GM19043 (cell line): ENCODE measurements around the gene SFMBT2.

Experiments
- ATAC-seq: cut with Tn5 transposase; IDR thresholded peaks from one replicate; pipeline ENCODE4 v1.9.1; 2021; ENCODE audit warnings: low read depth; ENCODE audit not compliant: unreplicated experiment

Gene SFMBT2

GRCh38 chr10:7275761-7276440, 134.9 kb downstream of the SFMBT2 start:
- ATAC-seq: no peak

GRCh38 chr10:7274293-7274692, 136.5 kb downstream of the SFMBT2 start:
- ATAC-seq: no peak

GRCh38 chr10:7272008-7272407, 138.8 kb downstream of the SFMBT2 start:
- ATAC-seq: no peak

GRCh38 chr10:7269988-7270387, 140.8 kb downstream of the SFMBT2 start:
- ATAC-seq: no peak

GRCh38 chr10:7267142-7267541, 143.7 kb downstream of the SFMBT2 start:
- ATAC-seq: no peak

- ATAC-seq: no peak
Observed at GRCh38 chr10:7265396-7266123, 145.3 kb downstream of the SFMBT2 start.

GRCh38 chr10:7264313-7264756, 146.5 kb downstream of the SFMBT2 start:
- ATAC-seq: no peak

- ATAC-seq: no peak
Observed at GRCh38 chr10:7263616-7264015, 147.2 kb downstream of the SFMBT2 start.

GRCh38 chr10:7261351-7261750, 149.5 kb downstream of the SFMBT2 start:
- ATAC-seq: no peak

GRCh38 chr10:7260912-7261311, 149.9 kb downstream of the SFMBT2 start:
- no peak for ATAC-seq

- ATAC-seq: peak; percentile 49
Observed at GRCh38 chr10:7260412-7260900, 150.4 kb downstream of the SFMBT2 start.

GRCh38 chr10:7258948-7259523, 151.8 kb downstream of the SFMBT2 start:
- peak; percentile 71 for ATAC-seq

GRCh38 chr10:7255517-7255916, 155.3 kb downstream of the SFMBT2 start:
- no peak for ATAC-seq

- no peak for ATAC-seq
Observed at GRCh38 chr10:7251696-7252465, 159.0 kb downstream of the SFMBT2 start.

- no peak for ATAC-seq
Observed at GRCh38 chr10:7250236-7250635, 160.6 kb downstream of the SFMBT2 start.

- ATAC-seq: no peak
Observed at GRCh38 chr10:7248585-7249164, 162.2 kb downstream of the SFMBT2 start.

GRCh38 chr10:7248148-7248547, 162.7 kb downstream of the SFMBT2 start:
- no peak for ATAC-seq

- ATAC-seq: no peak
Observed at GRCh38 chr10:7245505-7245904, 165.3 kb downstream of the SFMBT2 start.

GRCh38 chr10:7243873-7244272, 167.0 kb downstream of the SFMBT2 start:
- peak; percentile 82 for ATAC-seq

GRCh38 chr10:7243139-7243538, 167.7 kb downstream of the SFMBT2 start:
- no peak for ATAC-seq
